ENCODE measurements around the gene PER2.

PER2 gene

GRCh38 chr2:238270606-238271005 is 17.8 kb downstream of the PER2 start:
- TF ChIP-seq CTCF (conservative IDR thresholded peaks at IDR 0.05; ENCODE audit: low read length): no peak
- H3K4me3 ChIP-seq (ENCODE audit: low read length): no peak overlapping the region
- DNase-seq (ENCODE audit: low read depth): no peak

- no peak for TF ChIP-seq CTCF (conservative IDR thresholded peaks at IDR 0.05; ENCODE audit: low read length)
- no peak overlapping the region for H3K4me3 ChIP-seq (ENCODE audit: low read length)
- no peak for DNase-seq (ENCODE audit: low read depth)
Measured at GRCh38 chr2:238269741-238270140, 18.7 kb downstream of the PER2 start.

GRCh38 chr2:238267884-238268680 is 20.3 kb downstream of the PER2 start:
- no peak for TF ChIP-seq CTCF (conservative IDR thresholded peaks at IDR 0.05; ENCODE audit: low read length)
- DNase-seq (ENCODE audit: low read depth): no peak
- H3K4me3 ChIP-seq (ENCODE audit: low read length): no peak overlapping the region

- DNase-seq (ENCODE audit: low read depth): no peak
Measured at GRCh38 chr2:238267341-238267710, 21.1 kb downstream of the PER2 start.

GRCh38 chr2:238265605-238266004 is 22.8 kb downstream of the PER2 start:
- no peak for TF ChIP-seq CTCF (conservative IDR thresholded peaks at IDR 0.05; ENCODE audit: low read length)
- no peak overlapping the region for H3K4me3 ChIP-seq (ENCODE audit: low read length)
- no peak for DNase-seq (ENCODE audit: low read depth)

More at GRCh38 chr2:238267341-238267710, 21.1 kb downstream of the PER2 start:
- no peak for TF ChIP-seq CTCF (conservative IDR thresholded peaks at IDR 0.05; ENCODE audit: low read length)
- H3K4me3 ChIP-seq (ENCODE audit: low read length): no peak overlapping the region

GRCh38 chr2:238264072-238264460 is 24.3 kb downstream of the PER2 start:
- DNase-seq (ENCODE audit: low read depth): no peak
- no peak for TF ChIP-seq CTCF (conservative IDR thresholded peaks at IDR 0.05; ENCODE audit: low read length)
- H3K4me3 ChIP-seq (ENCODE audit: low read length): no peak overlapping the region
